Thoracic aorta (tissue), 2 donors: ENCODE measurements around the gene C5AR1. TPM values are rescaled to one million over a fixed set of nuclear protein-coding genes. Genes with fewer than 3 reads are reported as not detected.

ENCODE experiments used
- ATAC-seq: fragments of 150-250 bp; one replicate; pipeline ENCODE4 v1.8.0; 2017; ENCODE audit warnings: low read depth; ENCODE audit not compliant: insufficient number of reproducible peaks, low FRiP score
- DNase-seq: peaks from one replicate; pipeline ENCODE4 v3.0.0-alpha.2; 2020; ENCODE audit warnings: low spot score
- H3K27ac ChIP-seq, 2 donors: fragments of 200-600 bp; sonication (generic); 1 replicate in 1 of 2; 2 replicates in 1 of 2; pipeline ENCODE4 v1.5.1; 2016; ENCODE audit warnings: mild to moderate bottlenecking in 2 of 2, moderate library complexity in 2 of 2
- H3K27me3 ChIP-seq: fragments of 200-600 bp; sonication (generic); replicated peaks from 2 replicates; pipeline ENCODE4 v1.6.0; 2016; ENCODE audit warnings: mild to moderate bottlenecking; ENCODE audit not compliant: insufficient read depth
- H3K36me3 ChIP-seq: fragments of 200-600 bp; sonication (generic); one replicate; pipeline ENCODE4 v1.5.1; 2016
- H3K4me1 ChIP-seq, 2 donors: fragments of 200-600 bp; sonication (generic); 1 replicate in 1 of 2; 2 replicates in 1 of 2; pipeline versions ENCODE4 v1.5.1 to v1.6.0; 2016; ENCODE audit warnings: low read depth in 2 of 2, mild to moderate bottlenecking in 1 of 2; ENCODE audit not compliant: control insufficient read depth in 1 of 2
- H3K4me3 ChIP-seq: fragments of 200-600 bp; sonication (generic); 2 replicates; pipeline ENCODE4 v1.5.1; 2016; ENCODE audit warnings: mild to moderate bottlenecking
- H3K9me3 ChIP-seq: fragments of 200-600 bp; sonication (generic); 2 replicates; pipeline ENCODE4 v1.5.1; 2016
- total RNA-seq, 2 donors: library from RNA; depleted of rRNA; stranded (reverse); fragments of >200 nt; gene quantifications; one replicate each; pipeline versions ENCODE4 v1.1.0 to v1.2.3, GENCODE V29; 2016
- TF ChIP-seq, protein P1 (sequence below): fragments of 200-600 bp; sonication (generic); IDR thresholded peaks from one replicate; pipeline ENCODE4 v1.5.1; 2019; ENCODE audit warnings: antibody characterized with exemption

C5AR1 gene
- total RNA-seq, 2 donors from 2014 or later: 37.6 to 51.9 TPM

DNA sequence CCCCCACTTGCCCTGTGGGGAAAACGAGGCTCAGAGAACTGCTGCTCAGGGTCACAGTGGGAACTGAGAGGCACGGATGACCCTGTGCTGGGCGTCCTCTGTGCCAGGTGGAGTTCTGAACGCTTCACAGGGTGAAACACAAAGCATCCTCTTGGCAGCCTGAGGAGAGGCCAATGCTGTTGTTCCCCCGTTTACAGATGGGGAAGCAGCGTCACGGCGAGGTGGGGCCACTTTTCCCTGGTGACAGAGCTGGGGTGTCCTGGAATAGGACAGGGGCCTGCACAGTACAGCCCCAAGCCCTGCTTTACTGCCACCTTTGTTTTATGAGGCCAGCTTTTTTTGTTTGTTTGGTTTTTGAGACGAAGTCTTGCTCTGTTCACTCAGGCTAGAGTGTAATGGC is 61.6 kb downstream of the C5AR1 start:
- Histone ChIP-seq H3K27ac (no peak overlapping the region), H3K36me3 (peaks cover 51% of the 10 kb centered on the region), H3K4me3 (no peak overlapping the region), H3K27me3 (no peaks in the 10 kb centered on the region), H3K9me3 (no peaks in the 10 kb centered on the region), H3K4me1 (no peaks in the 10 kb centered on the region)
- DNase-seq: no peak
- TF ChIP-seq, protein P1, sequence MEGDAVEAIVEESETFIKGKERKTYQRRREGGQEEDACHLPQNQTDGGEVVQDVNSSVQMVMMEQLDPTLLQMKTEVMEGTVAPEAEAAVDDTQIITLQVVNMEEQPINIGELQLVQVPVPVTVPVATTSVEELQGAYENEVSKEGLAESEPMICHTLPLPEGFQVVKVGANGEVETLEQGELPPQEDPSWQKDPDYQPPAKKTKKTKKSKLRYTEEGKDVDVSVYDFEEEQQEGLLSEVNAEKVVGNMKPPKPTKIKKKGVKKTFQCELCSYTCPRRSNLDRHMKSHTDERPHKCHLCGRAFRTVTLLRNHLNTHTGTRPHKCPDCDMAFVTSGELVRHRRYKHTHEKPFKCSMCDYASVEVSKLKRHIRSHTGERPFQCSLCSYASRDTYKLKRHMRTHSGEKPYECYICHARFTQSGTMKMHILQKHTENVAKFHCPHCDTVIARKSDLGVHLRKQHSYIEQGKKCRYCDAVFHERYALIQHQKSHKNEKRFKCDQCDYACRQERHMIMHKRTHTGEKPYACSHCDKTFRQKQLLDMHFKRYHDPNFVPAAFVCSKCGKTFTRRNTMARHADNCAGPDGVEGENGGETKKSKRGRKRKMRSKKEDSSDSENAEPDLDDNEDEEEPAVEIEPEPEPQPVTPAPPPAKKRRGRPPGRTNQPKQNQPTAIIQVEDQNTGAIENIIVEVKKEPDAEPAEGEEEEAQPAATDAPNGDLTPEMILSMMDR: no peak
- no peak for ATAC-seq

Other genes starting within 250 kb of the C5AR1 start
- 10 to 100 TPM; 21.9 to 26.0 TPM for gene ZC3H4, start 196.1 kb upstream of the C5AR1 start, total RNA-seq
- 10 to 100 TPM; 39.3 to 50.8 TPM for gene SAE1, start 179.0 kb upstream of the C5AR1 start, total RNA-seq
- 10 to 100 TPM in 1 of 2 donors, 1 to 10 TPM in 1; 6.5 to 21.4 TPM for gene BBC3, start 78.7 kb upstream of the C5AR1 start, total RNA-seq
- gene CCDC9, start 53.3 kb upstream of the C5AR1 start, total RNA-seq: 10 to 100 TPM; 26.7 to 38.9 TPM
- 10 to 100 TPM; 10.3 to 18.6 TPM for gene INAFM1, start 35.0 kb upstream of the C5AR1 start, total RNA-seq
- gene C5AR2, start 22.3 kb downstream of the C5AR1 start, total RNA-seq: 10 to 100 TPM; 10.3 to 25.7 TPM
- gene DHX34, start 39.5 kb downstream of the C5AR1 start, total RNA-seq: 10 to 100 TPM; 20.4 to 21.3 TPM
- 10 to 100 TPM in 1 of 2 donors, 1 to 10 TPM in 1; 6.4 to 11.5 TPM for gene MEIS3, start 109.7 kb downstream of the C5AR1 start, total RNA-seq
- under 1 TPM in 1 of 2 donors, not detected in 1; 0.28 TPM for gene SLC8A2, start 162.0 kb downstream of the C5AR1 start, total RNA-seq
- 1 to 10 TPM in 1 of 2 donors, under 1 TPM in 1; 0.95 to 1.2 TPM for gene KPTN, start 174.4 kb downstream of the C5AR1 start, total RNA-seq
- gene NAPA, start 205.2 kb downstream of the C5AR1 start, total RNA-seq: 100 to 1,000 TPM; 107 to 147 TPM